HG02571 (cell line): ENCODE measurements around the gene MYH10.

Source experiments
- ATAC-seq: cut with Tn5 transposase; IDR thresholded peaks from one replicate; pipeline ENCODE4 v1.9.1; 2021; ENCODE audit warnings: mild to moderate bottlenecking, moderate library complexity; ENCODE audit not compliant: unreplicated experiment

MYH10 gene

DNA sequence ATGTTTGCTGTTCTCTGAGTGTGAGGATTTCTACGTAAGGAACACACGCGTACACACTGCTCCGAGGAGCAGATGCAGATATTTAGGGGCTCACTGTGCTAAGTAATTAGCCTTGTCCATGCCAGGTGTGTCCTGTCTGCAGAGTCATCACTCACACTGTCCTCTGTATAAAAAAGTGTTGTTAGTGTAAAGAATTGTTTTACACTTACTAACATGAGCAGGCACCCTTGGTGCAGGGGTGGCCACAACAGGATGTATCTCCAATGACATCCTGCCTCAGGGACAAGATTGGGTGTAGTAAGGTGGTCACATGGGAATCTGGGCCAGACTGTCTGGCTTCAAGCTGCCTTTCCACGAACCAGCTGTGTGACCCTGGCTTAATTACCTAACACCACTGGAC, 130.9 kb downstream of the MYH10 start:
- ATAC-seq, result no peak

GRCh38 chr17:8499171-8499570, 131.4 kb downstream of the MYH10 start:
- no peak for ATAC-seq

GRCh38 chr17:8496081-8496480, 134.4 kb downstream of the MYH10 start:
- no peak for ATAC-seq

DNA sequence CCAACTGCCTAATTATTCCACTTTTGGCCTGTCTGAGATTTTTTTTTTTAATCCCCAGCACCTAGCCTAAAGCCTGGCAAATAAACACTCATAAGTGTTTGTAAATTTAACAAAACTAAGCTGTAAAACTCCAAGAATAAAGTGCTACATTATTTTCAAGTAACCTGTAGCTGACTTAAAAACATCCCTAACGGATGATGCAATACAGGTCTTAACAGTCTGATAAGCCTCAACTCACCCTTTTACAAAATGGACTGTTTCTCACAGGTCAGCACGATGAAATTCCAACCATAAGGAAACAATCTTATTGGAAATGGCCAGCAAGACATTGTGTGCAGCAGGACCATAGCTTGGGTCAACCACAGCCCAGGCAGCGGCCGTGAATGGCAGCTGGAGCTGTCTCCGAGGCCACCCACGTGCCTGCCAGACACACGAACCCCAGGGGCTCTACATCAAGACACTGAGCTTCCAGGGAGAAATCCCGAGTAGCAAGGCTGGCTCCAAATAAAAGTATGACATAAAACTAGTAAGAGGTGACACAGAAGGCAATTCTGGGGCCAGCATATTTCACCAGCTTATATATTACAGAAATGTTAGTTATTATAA, 135.9 kb downstream of the MYH10 start:
- ATAC-seq, result no peak

GRCh38 chr17:8494021-8494420, 136.5 kb downstream of the MYH10 start:
- ATAC-seq, result no peak

DNA sequence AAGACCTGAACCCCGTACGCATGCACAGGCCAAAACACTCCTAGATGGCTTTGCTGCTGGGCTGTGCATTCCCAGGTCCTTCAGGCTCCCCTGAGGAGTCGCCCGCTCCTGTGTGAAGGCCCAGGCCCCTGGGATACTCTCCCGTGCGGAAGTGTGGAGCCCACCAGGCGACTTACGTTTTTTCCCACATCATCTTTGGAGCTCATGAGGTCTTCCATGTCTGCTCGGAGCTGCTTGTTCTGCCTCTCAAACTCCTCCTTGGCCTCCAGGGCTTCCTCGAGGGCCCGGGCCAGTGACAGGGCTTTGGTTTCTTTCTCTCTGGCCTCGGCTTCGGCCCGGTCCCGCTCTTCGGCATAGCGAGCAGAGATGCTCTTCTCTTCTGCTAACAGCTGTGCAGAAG, 138.4 kb downstream of the MYH10 start:
- ATAC-seq, result no peak

GRCh38 chr17:8490256-8491023, 140.1 kb downstream of the MYH10 start:
- no peak for ATAC-seq

GRCh38 chr17:8489841-8490240, 140.7 kb downstream of the MYH10 start:
- no peak for ATAC-seq

DNA sequence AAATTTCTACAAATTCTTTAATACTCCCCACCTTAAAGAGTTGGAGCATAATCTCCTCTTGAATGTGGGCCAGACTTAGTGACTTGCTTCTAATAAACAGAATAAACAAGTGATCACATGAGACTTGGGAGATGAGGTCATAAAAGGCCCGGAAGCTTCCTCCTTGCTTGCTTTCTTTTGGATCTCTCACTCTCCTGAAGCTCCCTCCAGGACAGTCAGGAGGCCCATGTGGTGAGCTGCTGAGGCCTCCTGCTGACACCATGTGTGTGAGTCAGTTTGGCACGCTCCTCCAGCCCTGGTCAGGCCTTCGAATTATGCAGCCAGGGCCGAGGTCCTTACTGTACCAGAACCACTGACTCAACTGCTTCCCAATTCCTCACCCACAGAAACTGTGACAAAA, 141.6 kb downstream of the MYH10 start:
- no peak for ATAC-seq

DNA sequence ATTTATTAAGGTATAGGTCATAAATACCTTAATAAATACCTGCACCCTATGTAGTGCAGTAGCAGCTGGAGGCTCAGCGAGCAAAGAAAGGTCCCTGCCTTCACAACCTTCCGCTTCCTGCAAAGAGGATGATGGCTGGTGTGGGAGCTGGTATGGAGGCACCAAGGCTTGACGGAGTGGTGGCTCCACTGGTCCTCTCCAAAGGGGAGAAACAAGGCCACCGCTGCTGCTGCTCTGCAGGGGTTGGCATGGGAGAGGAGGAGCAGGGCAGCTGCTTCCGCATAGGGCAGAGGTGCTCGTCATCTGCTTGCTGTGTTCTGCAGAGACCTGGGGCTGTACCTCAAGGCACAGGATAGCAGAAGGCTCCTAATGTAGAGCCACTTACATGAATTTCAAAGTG, 142.0 kb downstream of the MYH10 start:
- ATAC-seq, result no peak

GRCh38 chr17:8487743-8488142, 142.8 kb downstream of the MYH10 start:
- no peak for ATAC-seq

- ATAC-seq, result no peak
Measured at GRCh38 chr17:8487130-8487645, 143.3 kb downstream of the MYH10 start.

DNA sequence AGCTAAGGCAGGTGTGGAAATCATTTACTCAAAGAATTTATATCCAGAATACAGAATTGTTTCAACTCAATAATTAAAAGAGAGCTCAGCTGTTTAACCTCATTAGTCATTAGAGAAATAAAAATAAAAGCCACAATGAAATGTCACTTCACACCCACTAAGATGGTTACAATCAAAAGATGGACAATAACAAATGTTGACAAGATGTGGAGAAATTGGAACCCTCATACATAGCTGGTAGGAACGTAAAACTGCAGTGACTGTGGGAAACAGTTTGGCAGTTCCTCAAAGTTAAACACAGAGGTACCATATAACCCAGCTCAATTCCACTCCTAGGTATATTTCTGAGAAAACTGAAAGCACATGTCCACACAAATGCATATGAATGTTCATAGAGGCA, 145.0 kb downstream of the MYH10 start:
- ATAC-seq, result no peak

GRCh38 chr17:8484465-8484864, 146.1 kb downstream of the MYH10 start:
- no peak for ATAC-seq

DNA sequence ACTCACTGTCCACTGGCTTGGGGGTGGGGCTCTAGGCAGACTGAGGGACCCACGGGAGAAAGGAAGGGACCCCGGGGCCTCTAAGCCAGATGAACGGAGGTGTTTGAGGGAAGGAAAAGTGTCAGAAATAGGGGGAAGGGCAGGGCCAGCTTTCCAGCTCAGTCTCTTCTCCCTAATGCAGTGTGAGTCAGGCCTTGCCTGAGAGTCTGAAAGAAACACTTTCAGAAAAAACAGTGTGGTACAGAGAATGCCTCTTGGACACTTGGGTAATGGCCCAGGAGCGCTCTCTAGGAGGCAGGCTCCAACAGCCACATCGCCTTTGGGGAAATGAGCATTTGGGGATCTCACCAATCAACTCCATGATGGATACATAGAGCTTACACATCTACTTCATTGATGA, 148.0 kb downstream of the MYH10 start:
- no peak for ATAC-seq

DNA sequence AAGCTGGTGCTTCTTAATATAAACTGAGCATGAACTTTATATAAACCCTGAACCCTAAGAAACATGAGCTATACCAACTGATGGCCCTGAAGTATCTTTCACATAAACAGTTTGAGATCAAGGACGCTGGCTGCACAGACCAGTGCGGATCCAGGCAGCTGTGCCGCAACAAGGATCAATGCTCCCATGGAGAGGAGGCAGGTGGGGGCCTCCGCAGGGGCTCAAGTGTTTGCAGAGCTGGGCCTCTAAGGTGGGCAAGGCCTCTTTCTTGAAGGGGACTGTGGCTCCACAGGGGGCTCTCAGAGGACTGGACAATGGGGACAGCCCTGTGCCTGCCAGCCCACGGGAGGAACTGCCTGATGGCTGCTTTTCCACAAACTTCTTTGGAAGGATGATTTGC, 148.8 kb downstream of the MYH10 start:
- no peak for ATAC-seq

DNA sequence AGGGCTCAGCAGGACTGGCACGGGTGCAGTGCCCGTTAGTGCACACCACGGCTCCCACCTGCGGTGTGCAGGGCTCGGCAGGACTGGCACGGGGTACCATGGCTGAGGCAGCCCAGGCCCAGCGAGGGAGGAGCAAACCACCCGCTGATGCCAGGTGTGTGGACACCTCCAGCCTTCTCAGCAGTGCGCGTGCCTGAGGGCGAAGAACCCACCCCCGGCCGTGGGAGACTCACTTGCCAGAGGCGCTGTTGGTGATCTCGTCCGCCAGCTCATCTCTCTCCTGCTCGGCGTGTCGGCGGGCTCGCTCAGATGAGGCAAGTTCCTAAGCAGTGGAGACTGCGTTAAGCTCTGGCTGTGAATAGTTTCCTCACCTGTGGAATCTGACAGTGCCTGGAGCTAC, 149.4 kb downstream of the MYH10 start:
- no peak for ATAC-seq

DNA sequence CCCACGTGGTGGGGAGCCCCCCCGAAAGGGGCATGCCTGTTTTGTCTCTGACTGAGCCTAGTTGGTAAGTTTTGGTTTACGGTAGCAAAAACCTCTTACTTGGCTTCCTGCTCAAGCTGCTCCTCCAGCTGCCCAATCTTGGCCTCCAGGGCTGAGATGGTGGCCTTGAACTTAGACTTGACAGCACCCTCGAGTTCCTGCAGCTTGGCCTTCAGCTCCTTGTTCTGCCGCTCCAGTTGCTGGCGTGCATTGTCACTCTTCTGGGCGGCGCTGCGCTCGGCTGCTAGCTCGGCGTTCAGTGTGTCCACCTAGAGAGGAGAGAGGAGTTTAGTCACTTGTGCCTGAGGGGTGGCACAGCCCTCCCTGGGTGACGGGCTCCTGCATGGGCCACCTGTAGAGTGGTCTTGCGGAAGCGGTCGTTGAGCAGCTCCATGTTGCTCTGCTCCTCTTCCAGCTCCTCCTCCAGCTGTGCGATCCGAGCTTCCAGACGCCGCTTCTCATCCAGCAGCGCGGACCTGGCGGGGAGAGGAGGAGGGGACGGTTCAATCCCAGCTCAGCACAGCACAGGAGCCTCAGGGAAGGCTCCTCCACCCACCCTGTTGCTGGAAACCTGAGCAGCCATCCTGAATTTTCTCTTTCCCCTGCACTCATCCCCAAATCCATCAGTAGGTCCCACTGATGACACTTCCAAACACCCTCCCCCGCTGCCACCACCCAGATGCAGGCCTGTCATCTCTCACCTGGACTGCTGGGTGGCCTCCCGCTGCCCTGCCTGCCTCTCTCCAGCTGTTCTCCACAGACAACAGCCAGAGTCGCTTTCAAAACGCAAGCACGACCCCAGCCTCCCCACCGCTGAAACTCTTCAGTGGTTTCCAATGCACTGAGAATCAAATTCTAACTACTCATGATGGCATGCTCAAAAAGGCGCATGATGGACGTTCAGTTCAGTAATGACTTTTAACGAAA, 150.2 kb downstream of the MYH10 start:
- ATAC-seq, result no peak

GRCh38 chr17:8479431-8479947, 151.0 kb downstream of the MYH10 start:
- ATAC-seq, result no peak

- ATAC-seq, result no peak
Measured at GRCh38 chr17:8477715-8478441, 152.6 kb downstream of the MYH10 start.

GRCh38 chr17:8477171-8477570, 153.4 kb downstream of the MYH10 start:
- no peak for ATAC-seq
